Endothelial cell of umbilical vein (primary cell): Measurements from ENCODE around the gene QSOX2.

Experiments used
- EZH2 ChIP-seq: IDR thresholded peaks from 2 replicates; pipeline ENCODE4 v1.6.1; 2012; ENCODE audit warnings: borderline replicate concordance, low read depth, mild to moderate bottlenecking, moderate library complexity, low read length, inconsistent platforms; ENCODE audit not compliant: severe bottlenecking
- FOS ChIP-seq: IDR thresholded peaks from 2 replicates; pipeline ENCODE4 v1.6.1; 2011; ENCODE audit warnings: mild to moderate bottlenecking, low read length, moderate library complexity, borderline replicate concordance; ENCODE audit not compliant: insufficient read depth
- GATA2 ChIP-seq: IDR thresholded peaks from 2 replicates; pipeline ENCODE4 v1.7.0; 2011; ENCODE audit warnings: low read depth, mild to moderate bottlenecking, moderate library complexity, mixed read lengths, low read length; ENCODE audit not compliant: insufficient read length, insufficient read depth
- JUN ChIP-seq: IDR thresholded peaks from 2 replicates; pipeline ENCODE4 v1.6.1; 2011; ENCODE audit warnings: borderline replicate concordance, low read depth; ENCODE audit not compliant: insufficient read length, insufficient read depth
- MYC ChIP-seq: IDR thresholded peaks from one replicate; pipeline ENCODE4 v1.6.1; 2011; ENCODE audit warnings: mild to moderate bottlenecking, low read depth, low read length
- POLR2A ChIP-seq: IDR thresholded peaks from 2 replicates; pipeline ENCODE4 v1.6.1; 2012; ENCODE audit warnings: low read depth, mild to moderate bottlenecking, control low read depth, low read length
- POLR2AphosphoS5 ChIP-seq: IDR thresholded peaks from 2 replicates; pipeline ENCODE4 v1.6.1; 2012; ENCODE audit warnings: low read depth, mild to moderate bottlenecking, control low read depth, low read length, moderate library complexity; ENCODE audit not compliant: insufficient read depth
- TF ChIP-seq, protein P1 (sequence below), 2 donors: IDR thresholded peaks; 1 replicate in 1 of 2; 2 replicates in 1 of 2; pipeline ENCODE4 v1.5.1; 2011; ENCODE audit warnings: low read length in 2 of 2, mild to moderate bottlenecking in 2 of 2, moderate library complexity in 2 of 2, control low read depth in 1 of 2, inconsistent platforms in 1 of 2, low read depth in 1 of 2; ENCODE audit not compliant: insufficient read depth in 1 of 2; ENCODE audit errors: extremely low read depth in 1 of 2
- TF ChIP-seq, protein P2 (sequence below): IDR thresholded peaks from 2 replicates; pipeline ENCODE4 v1.6.1; 2011; ENCODE audit not compliant: insufficient read depth, insufficient read length

DNA sequence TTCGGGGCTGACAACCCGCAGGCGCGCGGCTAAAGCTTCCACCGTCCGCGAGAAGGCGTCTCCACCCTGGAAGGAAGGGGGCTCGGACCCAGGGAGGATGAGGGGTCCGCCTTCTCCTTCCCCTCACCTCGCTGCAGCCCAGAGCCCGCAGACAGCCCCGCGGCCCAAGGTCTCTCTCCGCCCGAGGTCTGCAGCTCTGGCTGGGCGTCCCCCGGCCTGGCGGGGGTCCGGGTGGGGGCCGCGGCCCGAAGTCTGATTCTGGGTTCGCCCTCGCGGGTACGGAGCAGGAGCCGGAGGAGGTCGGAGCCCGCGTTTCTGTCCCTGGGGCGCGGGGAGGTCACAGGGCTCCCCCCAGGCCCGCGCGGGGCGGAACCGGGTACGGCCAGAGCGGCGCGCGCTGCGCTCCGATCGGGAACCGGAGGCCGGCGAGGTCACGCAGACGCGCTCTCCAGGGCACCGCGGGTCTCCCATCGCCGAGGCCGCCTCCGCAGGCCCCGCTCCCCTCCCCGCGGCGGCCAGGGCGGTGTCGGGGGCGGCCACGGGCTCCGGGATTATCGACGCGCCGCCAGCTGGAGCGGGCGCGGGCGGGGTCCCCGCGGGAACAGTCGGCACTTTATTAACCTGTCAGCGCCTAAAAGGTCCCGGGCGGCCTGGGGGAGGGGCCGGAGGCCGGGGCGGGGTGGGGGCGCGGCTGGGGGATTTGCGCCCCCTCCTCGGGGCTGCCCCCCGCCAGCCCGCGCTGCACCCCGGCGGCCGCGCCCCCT, 52.3 kb downstream of the QSOX2 start:
- TF ChIP-seq, protein P1, sequence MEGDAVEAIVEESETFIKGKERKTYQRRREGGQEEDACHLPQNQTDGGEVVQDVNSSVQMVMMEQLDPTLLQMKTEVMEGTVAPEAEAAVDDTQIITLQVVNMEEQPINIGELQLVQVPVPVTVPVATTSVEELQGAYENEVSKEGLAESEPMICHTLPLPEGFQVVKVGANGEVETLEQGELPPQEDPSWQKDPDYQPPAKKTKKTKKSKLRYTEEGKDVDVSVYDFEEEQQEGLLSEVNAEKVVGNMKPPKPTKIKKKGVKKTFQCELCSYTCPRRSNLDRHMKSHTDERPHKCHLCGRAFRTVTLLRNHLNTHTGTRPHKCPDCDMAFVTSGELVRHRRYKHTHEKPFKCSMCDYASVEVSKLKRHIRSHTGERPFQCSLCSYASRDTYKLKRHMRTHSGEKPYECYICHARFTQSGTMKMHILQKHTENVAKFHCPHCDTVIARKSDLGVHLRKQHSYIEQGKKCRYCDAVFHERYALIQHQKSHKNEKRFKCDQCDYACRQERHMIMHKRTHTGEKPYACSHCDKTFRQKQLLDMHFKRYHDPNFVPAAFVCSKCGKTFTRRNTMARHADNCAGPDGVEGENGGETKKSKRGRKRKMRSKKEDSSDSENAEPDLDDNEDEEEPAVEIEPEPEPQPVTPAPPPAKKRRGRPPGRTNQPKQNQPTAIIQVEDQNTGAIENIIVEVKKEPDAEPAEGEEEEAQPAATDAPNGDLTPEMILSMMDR (IDR thresholded peaks at IDR 0.05; ENCODE audit: extremely low read depth in 1 of 2, insufficient read depth in 1 of 2, low read depth in 1 of 2, low read length in 2 of 2): no peak
- TF ChIP-seq POLR2A (no peak), EZH2 (peak; percentile 96), POLR2AphosphoS5 (no peak), JUN (no peak), GATA2 (no peak), MYC (no peak), FOS (no peak)
- TF ChIP-seq, protein P2, sequence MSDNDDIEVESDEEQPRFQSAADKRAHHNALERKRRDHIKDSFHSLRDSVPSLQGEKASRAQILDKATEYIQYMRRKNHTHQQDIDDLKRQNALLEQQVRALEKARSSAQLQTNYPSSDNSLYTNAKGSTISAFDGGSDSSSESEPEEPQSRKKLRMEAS: no peak
